AG09319 (cell line): ENCODE data around the gene IP6K2.

ENCODE experiments used
- DNase-seq: peaks from one replicate; pipeline ENCODE4 v3.0.0-alpha.2; 2010; ENCODE audit warnings: low read depth; ENCODE audit errors: extremely low read depth
- TF ChIP-seq, protein P1 (sequence below): IDR thresholded peaks from 2 replicates; pipeline ENCODE4 v1.5.1; 2011; ENCODE audit warnings: low read depth, mild to moderate bottlenecking, inconsistent platforms, low read length, moderate library complexity

The IP6K2 gene

DNA sequence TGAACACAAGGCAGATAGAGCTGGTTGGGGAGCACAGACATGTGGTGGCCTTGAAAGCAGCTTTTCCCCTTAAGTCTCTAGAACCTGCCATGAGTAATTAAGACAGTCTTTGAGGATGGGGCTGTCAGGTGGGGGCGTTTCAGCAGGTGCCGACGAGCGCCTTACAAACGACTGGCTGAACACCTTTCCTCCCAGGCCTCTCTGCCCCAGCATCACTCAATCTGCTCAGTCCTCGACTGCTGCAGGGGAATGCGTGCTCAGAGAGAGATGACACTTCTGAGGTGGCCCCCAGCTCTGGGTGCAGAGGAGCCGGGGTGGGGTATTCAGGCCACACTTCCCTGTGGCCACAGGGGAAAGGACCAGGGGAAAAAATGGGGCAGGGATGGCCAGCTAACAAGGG, 23.2 kb downstream of the IP6K2 start:
- TF ChIP-seq, protein P1, sequence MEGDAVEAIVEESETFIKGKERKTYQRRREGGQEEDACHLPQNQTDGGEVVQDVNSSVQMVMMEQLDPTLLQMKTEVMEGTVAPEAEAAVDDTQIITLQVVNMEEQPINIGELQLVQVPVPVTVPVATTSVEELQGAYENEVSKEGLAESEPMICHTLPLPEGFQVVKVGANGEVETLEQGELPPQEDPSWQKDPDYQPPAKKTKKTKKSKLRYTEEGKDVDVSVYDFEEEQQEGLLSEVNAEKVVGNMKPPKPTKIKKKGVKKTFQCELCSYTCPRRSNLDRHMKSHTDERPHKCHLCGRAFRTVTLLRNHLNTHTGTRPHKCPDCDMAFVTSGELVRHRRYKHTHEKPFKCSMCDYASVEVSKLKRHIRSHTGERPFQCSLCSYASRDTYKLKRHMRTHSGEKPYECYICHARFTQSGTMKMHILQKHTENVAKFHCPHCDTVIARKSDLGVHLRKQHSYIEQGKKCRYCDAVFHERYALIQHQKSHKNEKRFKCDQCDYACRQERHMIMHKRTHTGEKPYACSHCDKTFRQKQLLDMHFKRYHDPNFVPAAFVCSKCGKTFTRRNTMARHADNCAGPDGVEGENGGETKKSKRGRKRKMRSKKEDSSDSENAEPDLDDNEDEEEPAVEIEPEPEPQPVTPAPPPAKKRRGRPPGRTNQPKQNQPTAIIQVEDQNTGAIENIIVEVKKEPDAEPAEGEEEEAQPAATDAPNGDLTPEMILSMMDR: no peak
- DNase-seq: no peak

- no peak for DNase-seq
- TF ChIP-seq, protein P1: no peak
These were observed 24.5 kb downstream of the IP6K2 start for GRCh38 chr3:48692551-48692950.

- TF ChIP-seq, protein P1: no peak
These were observed 26.1 kb downstream of the IP6K2 start for GRCh38 chr3:48690846-48691458.

DNA sequence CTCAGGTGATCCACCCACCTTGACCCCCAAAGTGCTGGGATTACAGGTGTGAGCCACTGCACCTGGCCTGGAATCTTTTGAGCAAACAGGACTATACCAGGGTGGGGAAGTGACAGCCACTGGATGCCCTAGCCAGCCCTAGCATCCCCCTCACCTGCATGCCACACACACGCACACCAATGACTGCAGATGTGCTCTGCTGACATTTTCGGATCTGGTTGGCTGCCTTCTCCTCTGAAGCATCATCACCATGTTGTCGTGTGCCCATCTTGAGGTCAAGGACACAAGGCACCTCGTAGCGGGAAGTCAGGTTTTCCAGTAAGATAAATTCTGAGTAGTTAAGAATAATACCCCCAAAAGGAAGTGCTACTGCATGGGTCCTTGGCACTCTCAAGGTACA, 27.6 kb downstream of the IP6K2 start:
- TF ChIP-seq, protein P1: no peak
- DNase-seq: no peak

More at GRCh38 chr3:48690846-48691458, 26.1 kb downstream of the IP6K2 start:
- DNase-seq: no peak

- TF ChIP-seq, protein P1: no peak
- DNase-seq: no peak
These were observed 28.3 kb downstream of the IP6K2 start for GRCh38 chr3:48688737-48689075.

GRCh38 chr3:48688032-48688736, 28.8 kb downstream of the IP6K2 start:
- TF ChIP-seq, protein P1: no peak
- DNase-seq: no peak

- TF ChIP-seq, protein P1: no peak
- DNase-seq: no peak
These were observed 29.8 kb downstream of the IP6K2 start for GRCh38 chr3:48687220-48687678.
